Inflammatory macrophage (primary cell): Measurements from ENCODE around the gene OGFOD1.

Experiments used
- DNase-seq, 2 donors: peaks; one replicate each; pipeline ENCODE4 v3.0.0-alpha.2; 2020 to 2022

Gene OGFOD1

GRCh38 chr16:56428091-56428490, 23.3 kb upstream of the OGFOD1 start:
- peak; percentile 71 to 80 for DNase-seq

- peak in 1 of 2 donors; percentile 19 for DNase-seq
Observed at GRCh38 chr16:56436258-56436657, 15.1 kb upstream of the OGFOD1 start.

- no peak for DNase-seq
Observed at GRCh38 chr16:56438038-56438437, 13.3 kb upstream of the OGFOD1 start.

- no peak for DNase-seq
Observed at GRCh38 chr16:56447286-56447685, 4.1 kb upstream of the OGFOD1 start.

- no peak for DNase-seq
Observed at GRCh38 chr16:56448005-56448404, 3.3 kb upstream of the OGFOD1 start.

DNA sequence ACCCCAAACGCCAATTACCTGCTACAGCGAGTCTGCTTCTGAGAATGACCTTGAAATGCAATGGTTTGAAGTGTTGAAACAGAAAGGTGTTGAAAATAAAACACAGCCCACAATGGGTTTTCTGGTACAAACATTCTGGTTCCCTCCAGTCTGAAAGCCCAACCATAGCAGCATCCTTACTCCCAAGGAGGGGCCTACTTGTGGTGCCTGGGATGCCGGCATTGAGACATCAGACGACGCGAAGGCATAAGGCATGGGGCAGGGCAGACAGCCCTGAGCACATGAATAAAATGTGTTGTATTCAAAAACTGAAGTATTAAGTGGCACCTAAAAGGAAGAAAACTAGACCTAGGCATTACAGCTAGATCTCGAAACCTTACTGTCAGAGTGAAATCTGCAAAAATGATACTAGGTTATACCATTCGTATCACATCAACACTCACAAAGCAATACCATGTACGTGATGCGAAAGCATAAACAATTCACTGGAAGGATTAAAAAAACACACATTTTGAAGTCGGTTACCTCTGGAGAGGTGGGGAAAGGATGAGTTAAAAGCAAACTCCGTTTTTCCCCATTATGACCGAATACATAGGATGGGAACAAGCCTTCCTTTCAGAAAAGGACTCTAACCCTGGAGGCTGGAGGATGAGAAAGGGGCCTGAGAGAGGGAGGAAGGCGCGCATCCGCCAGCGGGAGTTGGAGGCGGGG, 924 bp upstream of the OGFOD1 start:
- no peak for DNase-seq

DNA sequence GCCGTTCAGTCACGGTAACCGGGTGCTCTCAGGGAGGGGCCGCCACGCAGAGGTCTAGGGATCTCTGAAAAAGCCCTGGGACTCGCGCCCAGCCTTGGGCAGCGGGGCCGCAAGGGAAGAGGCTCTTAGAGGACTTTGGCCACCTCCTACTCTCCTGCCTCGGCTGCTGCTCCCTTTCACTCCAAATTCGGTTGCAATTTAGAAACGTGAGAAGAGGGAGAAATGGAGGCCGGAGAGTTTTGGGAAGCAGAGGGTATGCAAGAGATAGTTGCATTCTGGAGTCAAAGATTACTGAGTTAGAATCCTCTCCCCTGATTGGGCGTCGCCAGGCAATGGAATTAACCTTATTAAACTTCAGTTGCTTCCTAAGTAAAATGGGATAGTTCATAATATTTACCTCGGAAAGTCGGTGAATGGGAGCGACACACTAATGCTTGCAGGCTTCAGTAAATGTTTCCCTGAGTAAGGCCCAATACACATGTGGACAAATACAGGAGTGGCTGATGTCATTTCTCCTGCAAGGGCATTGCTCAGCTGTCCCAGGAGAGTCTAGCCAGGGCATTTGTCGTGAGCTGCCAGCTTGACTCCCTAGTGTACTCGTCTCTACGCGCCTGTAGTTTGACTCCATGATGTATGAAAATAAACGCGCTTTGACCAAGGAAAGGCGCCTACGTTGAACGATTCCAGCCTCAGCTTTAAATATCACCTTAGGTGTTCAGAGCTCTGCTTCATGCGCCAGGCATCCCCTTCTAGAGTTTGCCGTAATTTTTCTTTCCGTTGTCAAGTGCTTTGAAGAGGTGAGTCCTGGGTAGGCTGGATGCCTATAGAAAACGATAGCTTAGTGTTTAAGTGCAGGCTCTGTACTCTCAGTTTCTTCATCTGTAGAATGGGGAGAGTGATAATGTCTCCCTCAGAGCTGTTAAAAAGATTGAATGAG, 667 bp downstream of the OGFOD1 start:
- peak; percentile 27 to 30 for DNase-seq

DNA sequence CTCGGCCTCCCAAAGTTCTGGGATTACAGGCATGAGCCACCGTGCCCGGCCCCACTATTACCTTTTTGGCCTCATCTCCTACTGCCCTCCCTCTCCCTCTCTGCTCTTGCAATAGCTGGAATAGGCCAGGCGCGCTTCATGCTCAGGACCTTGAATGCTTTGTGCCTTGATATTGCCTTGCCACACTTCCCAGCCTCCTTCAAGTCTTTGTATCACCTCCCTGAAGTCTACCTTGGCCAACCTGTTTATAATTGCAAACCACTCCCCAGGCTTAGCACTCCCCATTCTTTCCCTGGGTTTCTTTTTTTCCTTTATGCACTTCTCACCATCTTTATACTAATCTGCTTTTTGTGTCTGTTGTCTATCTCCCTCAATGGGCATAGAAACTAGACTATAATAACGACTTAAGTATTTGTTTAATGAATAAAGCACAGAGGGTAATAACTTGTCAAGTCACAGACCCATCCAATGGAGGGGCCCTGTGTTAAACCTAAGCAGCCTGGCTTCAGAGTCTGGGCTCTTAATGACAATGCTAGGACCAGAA, 6.6 kb downstream of the OGFOD1 start:
- DNase-seq, result no peak

GRCh38 chr16:56460101-56460500, 8.7 kb downstream of the OGFOD1 start:
- no peak for DNase-seq

GRCh38 chr16:56462064-56462796, 10.9 kb downstream of the OGFOD1 start:
- DNase-seq, result no peak

GRCh38 chr16:56463153-56463552, 11.8 kb downstream of the OGFOD1 start:
- no peak for DNase-seq

DNA sequence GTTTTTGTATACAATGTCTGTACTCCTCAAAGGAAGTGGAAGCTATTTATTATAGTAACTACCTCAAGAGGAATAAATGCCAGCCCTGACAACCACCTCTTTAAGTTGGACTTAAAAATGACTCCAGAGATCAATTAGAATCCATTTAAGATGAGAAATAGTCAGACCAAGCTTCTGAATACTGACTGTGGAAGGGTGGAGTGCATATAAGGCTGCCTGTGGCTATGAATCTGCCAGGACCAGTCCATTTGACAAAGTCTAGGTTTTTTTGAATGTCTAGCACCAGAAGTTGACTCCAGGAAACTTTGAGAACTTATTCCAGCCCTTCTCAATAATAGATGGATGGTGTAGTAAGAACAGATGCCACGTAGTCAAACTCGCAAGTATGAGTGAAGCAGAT, 15.0 kb downstream of the OGFOD1 start:
- no peak for DNase-seq

DNA sequence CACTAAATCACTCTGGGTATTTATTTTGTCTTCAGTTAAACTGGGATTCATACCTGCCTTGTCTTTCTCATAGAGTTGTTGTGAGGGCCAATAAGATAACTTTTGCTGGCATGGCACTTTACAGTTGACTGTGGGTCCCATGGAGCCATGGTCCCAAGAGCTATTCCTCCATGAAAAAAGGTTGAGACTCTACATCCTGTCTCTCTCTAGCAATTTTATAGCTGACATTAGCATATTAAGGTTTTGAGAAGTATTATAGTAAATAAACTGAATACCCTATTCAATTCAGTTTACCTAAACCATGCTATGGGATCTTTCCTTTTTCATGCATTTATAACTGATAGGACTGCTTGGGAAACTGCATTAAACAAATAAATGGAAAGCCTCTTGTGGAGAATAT, 17.4 kb downstream of the OGFOD1 start:
- no peak for DNase-seq

DNA sequence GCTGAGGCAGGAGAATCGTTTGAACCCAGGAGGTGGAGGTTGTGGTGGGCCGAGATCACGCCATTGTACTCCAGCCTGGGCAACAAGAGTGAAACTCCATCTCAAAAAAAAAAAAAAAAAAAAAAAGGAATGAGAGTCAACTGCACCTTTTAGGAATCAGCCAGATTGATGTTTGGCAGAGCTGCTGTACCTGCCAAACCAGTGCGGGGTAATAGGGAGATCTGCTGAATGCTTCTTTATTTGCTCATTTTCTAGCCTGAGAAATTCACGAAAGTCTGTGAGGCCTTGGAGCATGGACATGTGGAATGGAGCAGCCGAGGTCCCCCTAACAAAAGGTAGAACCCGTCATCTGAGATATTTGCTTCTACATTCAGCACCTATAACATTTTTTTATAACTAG, 18.4 kb downstream of the OGFOD1 start:
- DNase-seq, result no peak

DNA sequence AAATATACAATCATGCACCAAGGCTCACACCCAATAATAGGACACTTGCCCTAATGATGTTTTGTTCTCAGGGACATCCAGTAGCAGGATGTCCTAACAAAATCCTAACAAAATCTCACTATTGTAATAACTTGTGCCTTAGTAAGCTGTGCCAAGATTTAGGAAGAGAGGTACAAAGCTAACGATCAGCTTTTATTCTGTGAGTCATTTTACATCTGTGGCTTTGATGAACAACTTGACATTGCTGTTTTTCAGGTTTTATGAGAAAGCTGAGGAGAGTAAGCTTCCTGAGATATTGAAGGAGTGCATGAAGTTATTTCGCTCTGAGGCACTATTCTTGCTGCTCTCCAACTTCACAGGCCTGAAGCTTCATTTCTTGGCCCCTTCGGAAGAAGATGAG, 18.9 kb downstream of the OGFOD1 start:
- DNase-seq, result no peak

- no peak for DNase-seq
Observed at GRCh38 chr16:56470666-56471065, 19.3 kb downstream of the OGFOD1 start.

- no peak for DNase-seq
Observed at GRCh38 chr16:56475201-56475600, 23.8 kb downstream of the OGFOD1 start.

GRCh38 chr16:56477096-56477878, 25.9 kb downstream of the OGFOD1 start:
- peak; percentile 79 to 83 for DNase-seq

DNA sequence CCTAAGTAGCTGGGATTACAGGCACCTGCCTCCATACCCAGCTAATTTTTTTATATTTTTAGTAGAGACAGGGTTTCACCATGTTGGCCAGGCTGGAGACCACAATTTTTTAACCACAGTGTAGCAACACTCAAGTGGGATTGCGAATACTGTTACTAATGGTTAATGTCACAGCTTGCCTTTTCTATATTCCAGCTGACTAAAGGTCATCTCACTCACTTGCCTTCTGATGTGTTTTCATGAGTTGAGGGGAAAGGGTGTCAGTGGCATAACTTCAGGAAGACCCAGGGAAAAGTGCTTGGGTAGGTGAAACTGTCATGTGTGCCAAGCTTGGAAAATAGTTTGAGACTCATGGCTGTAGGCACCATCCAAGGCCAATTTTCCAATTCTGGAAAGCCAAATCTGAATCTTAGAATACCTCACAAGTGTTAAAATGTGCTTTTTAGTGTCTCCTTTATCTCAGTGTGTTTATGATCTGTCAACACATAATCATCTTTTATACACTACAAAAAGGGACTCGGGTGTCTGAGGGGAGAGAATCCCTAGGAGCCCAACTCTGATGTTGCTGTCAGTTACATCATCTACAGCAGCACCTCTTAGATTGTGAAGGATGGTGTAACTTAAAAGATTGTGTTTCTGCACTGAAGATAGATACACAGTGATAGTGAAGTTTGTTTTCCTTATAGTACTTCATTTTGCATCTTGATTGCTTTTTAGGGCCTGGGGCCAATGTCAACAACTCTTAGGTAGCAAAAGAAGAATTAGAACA, 27.1 kb downstream of the OGFOD1 start:
- DNase-seq, result peak; percentile 49 to 58

- DNase-seq, result no peak
Observed at GRCh38 chr16:56479469-56479868, 28.1 kb downstream of the OGFOD1 start.

DNA sequence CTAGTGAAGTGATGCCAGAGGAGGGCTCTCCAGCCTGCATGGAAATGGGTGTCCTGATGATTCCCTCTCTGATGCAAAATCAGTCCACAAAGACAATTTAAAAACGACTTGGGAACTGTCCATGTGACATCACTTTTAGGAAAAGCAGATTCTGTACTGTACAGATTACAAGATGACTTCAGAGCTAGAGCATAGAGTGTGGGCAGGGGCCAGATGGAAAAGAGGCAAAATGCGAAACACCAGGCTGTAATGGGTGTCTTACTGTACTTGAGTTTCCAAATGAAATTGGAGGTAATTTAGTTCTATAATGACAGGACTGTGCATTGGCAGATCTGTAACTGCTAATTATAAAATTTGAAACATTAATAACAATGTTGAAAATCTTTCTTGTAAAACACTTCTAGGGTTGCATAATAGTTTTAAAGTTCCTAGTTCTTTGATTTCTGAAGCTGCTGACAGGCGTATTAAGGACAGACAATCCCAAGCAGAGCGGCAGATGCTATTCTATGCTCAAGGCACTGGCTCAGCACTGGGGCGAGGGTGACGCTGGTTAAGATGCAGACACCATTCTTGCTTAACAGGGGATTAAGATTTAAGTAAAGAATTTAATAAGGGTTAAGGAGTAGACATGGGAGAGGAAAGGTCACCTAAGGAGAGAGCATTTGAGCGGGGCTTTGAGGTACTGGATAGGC, 29.6 kb downstream of the OGFOD1 start:
- DNase-seq, result peak; percentile 4 to 6
